PC-9 (cell line): ENCODE results near the gene TMEM233. TPM values are rescaled to one million over a fixed set of nuclear protein-coding genes. Genes with fewer than 3 reads are reported as not detected.

ENCODE experiments used
- BruUV-seq: library from RNA; stranded (reverse); fragments of 400-500 nt; replicated peaks from 2 replicates; lab custom pipeline; 2021; lab: Mats Ljungman, UMichigan
- CTCF ChIA-PET: fragments of 300-600 bp; sonication (Branson Sonifier 250); formaldehyde crosslinking; loops from one replicate; lab custom pipeline; 2022; ENCODE audit warnings: antibody characterized with exemption; lab: Charles Lee
- POLR2A ChIA-PET: fragments of 300-600 bp; sonication (Branson Sonifier 250); formaldehyde crosslinking; loops from one replicate; lab custom pipeline; 2022; ENCODE audit warnings: antibody characterized with exemption; ENCODE audit not compliant: unreplicated experiment; lab: Charles Lee
- DNase-seq, 2 experiments: peaks; one replicate each; pipeline versions ENCODE4 v3.0.0 to v3.0.0-alpha.2; 2015 to 2022; ENCODE audit warnings: mixed read lengths in 1 of 2
- H2AFZ ChIP-seq: fragments of 200-600 bp; sonication (generic); 2 replicates; pipeline ENCODE4 v1.8.1; 2017; ENCODE audit warnings: antibody characterized with exemption
- H3F3A ChIP-seq: fragments of 200-600 bp; sonication (generic); 2 replicates; pipeline ENCODE4 v1.8.1; 2017; ENCODE audit warnings: antibody characterized with exemption, mild to moderate bottlenecking, low read depth; ENCODE audit not compliant: insufficient read depth
- H3K27ac ChIP-seq: fragments of 200-600 bp; sonication (generic); 2 replicates; pipeline ENCODE4 v1.6.1; 2016; ENCODE audit warnings: mixed run types
- H3K27me3 ChIP-seq: fragments of 200-600 bp; sonication (generic); 2 replicates; pipeline ENCODE4 v1.6.1; 2016; ENCODE audit warnings: low read depth, mixed run types; ENCODE audit not compliant: insufficient read depth
- H3K36me3 ChIP-seq: fragments of 200-600 bp; sonication (generic); 2 replicates; pipeline ENCODE4 v1.6.1; 2016; ENCODE audit warnings: low read depth, mixed run types
- H3K4me1 ChIP-seq: fragments of 200-600 bp; sonication (generic); replicated peaks from 2 replicates; pipeline ENCODE4 v1.6.1; 2016; ENCODE audit warnings: mixed run types; ENCODE audit not compliant: insufficient read depth
- H3K4me2 ChIP-seq: fragments of 200-600 bp; sonication (generic); 2 replicates; pipeline ENCODE4 v1.6.1; 2017; ENCODE audit warnings: mixed run types
- H3K4me3 ChIP-seq: fragments of 200-600 bp; sonication (generic); 2 replicates; pipeline ENCODE4 v1.6.1; 2016; ENCODE audit warnings: mixed run types
- H3K79me2 ChIP-seq: fragments of 200-600 bp; sonication (generic); 2 replicates; pipeline ENCODE4 v1.6.1; 2017; ENCODE audit warnings: low read depth, mixed run types
- H3K9me2 ChIP-seq: fragments of 200-600 bp; sonication (generic); 2 replicates; pipeline ENCODE4 v1.8.1; 2017; ENCODE audit warnings: mild to moderate bottlenecking; ENCODE audit not compliant: insufficient read depth
- H3K9me3 ChIP-seq: fragments of 200-600 bp; sonication (generic); 2 replicates; pipeline ENCODE4 v1.8.1; 2016; ENCODE audit warnings: low read depth; ENCODE audit not compliant: insufficient read depth
- H4K20me1 ChIP-seq: fragments of 200-600 bp; sonication (generic); 2 replicates; pipeline ENCODE4 v1.8.1; 2017; ENCODE audit not compliant: insufficient read depth
- EZH2 ChIP-seq: fragments of 200-600 bp; sonication (generic); IDR thresholded peaks from 2 replicates; pipeline ENCODE4 v1.8.0; 2017; ENCODE audit warnings: antibody characterized with exemption, low read depth
- intact Hi-C: fragments of 100-400 bp; cut with micrococcal nuclease; formaldehyde crosslinking; loops from one replicate; pipeline ENCODE4 v1.10.0; 2022; ENCODE audit not compliant: unreplicated experiment
- total RNA-seq: library from RNA; stranded (reverse); gene quantifications from 2 replicates; pipeline ENCODE4 v1.2.3, GENCODE V29; 2021
- TF ChIP-seq, protein P1 (sequence below): fragments of 200-600 bp; sonication (generic); conservative IDR thresholded peaks from 2 replicates; pipeline ENCODE4 v1.6.1; 2017; ENCODE audit warnings: mixed run types, antibody characterized with exemption, mild to moderate bottlenecking, moderate library complexity

Gene TMEM233
- total RNA-seq, 1 experiment from 2014 or later, result not detected

DNA sequence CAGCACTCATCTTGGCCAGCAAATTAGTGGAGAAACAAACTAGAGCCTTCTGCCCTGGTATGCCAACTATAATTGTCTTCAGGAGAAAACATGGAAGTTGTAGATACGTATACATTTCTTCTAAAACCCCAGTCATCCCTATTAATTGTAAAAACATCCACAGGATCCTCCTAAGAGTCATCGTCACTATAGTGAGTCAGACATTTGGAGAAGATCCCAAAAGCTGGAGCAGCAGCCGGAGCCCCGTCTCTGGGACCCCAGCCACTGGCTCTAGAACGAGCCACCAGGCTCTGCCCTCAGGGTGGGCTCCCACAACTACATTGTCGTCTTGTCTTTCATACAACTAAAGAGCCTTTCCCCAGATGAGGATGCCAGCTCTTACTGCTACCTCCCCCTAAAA is 89.8 kb downstream of the TMEM233 start:
- no peaks in the 10 kb centered on the region for H3K4me1 ChIP-seq
- H2AFZ ChIP-seq, result no peak overlapping the region
- CTCF ChIA-PET, result no interaction called here
- intact Hi-C loops, result no loop called here
- H4K20me1 ChIP-seq, result no peaks in the 10 kb centered on the region
- no peaks in the 10 kb centered on the region for H3K9me3 ChIP-seq
- H3K4me3 ChIP-seq, result no peak overlapping the region
- no TSS peak for BruUV-seq
- no peak overlapping the region for H3K27ac ChIP-seq
- DNase-seq, result no peak
- H3K27me3 ChIP-seq, result no peaks in the 10 kb centered on the region
- H3K4me2 ChIP-seq, result no peak overlapping the region
- H3F3A ChIP-seq, result no peaks in the 10 kb centered on the region; the same call in 1 of the 2 replicates
- no peak for TF ChIP-seq EZH2
- TF ChIP-seq, protein P1, sequence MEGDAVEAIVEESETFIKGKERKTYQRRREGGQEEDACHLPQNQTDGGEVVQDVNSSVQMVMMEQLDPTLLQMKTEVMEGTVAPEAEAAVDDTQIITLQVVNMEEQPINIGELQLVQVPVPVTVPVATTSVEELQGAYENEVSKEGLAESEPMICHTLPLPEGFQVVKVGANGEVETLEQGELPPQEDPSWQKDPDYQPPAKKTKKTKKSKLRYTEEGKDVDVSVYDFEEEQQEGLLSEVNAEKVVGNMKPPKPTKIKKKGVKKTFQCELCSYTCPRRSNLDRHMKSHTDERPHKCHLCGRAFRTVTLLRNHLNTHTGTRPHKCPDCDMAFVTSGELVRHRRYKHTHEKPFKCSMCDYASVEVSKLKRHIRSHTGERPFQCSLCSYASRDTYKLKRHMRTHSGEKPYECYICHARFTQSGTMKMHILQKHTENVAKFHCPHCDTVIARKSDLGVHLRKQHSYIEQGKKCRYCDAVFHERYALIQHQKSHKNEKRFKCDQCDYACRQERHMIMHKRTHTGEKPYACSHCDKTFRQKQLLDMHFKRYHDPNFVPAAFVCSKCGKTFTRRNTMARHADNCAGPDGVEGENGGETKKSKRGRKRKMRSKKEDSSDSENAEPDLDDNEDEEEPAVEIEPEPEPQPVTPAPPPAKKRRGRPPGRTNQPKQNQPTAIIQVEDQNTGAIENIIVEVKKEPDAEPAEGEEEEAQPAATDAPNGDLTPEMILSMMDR, result no peak
- POLR2A ChIA-PET, result no interaction called here
- H3K9me2 ChIP-seq, result no peaks in the 10 kb centered on the region
- no peaks in the 10 kb centered on the region for H3K79me2 ChIP-seq
- H3K36me3 ChIP-seq, result peaks cover 7% of the 10 kb centered on the region; the same call in 1 of the 2 replicates

DNA sequence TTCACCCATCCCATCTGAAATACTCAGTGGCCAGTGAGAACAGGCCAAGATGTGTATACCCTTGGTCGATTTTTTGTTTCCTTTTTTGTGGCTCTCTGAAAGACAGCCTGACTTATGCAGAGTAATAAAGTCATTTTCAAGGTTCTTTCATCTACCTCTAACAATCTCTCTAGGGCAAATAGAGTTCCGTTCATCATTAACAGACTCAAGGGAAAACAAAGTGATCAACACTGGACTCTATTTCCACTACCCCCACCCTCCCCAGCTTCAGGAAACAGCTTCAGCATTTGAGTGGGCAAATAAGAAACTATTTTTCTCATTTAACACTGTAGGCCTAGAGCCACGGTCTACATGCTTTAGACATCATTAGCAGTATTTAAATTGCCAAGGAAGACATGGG is 90.2 kb downstream of the TMEM233 start:
- intact Hi-C loops, result no loop called here
- Histone ChIP-seq H3K4me1 (no peaks in the 10 kb centered on the region), H3K9me3 (no peaks in the 10 kb centered on the region), H3K27ac (no peak overlapping the region), H3K4me3 (no peak overlapping the region), H3K36me3 (0 out of 2 replicates have a peak, but pooled peaks cover 3% of the 10 kb centered on the region), H3K4me2 (no peak overlapping the region), H3K79me2 (no peaks in the 10 kb centered on the region), H3F3A (no peaks in the 10 kb centered on the region; the same call in 1 of the 2 replicates), H3K27me3 (no peaks in the 10 kb centered on the region), H3K9me2 (no peaks in the 10 kb centered on the region), H2AFZ (no peak overlapping the region), H4K20me1 (no peaks in the 10 kb centered on the region)
- TF ChIP-seq EZH2, result no peak
- TF ChIP-seq, protein P1, result no peak
- ChIA-PET POLR2A (no interaction called here), CTCF (no interaction called here)
- no TSS peak for BruUV-seq
- no peak for DNase-seq

DNA sequence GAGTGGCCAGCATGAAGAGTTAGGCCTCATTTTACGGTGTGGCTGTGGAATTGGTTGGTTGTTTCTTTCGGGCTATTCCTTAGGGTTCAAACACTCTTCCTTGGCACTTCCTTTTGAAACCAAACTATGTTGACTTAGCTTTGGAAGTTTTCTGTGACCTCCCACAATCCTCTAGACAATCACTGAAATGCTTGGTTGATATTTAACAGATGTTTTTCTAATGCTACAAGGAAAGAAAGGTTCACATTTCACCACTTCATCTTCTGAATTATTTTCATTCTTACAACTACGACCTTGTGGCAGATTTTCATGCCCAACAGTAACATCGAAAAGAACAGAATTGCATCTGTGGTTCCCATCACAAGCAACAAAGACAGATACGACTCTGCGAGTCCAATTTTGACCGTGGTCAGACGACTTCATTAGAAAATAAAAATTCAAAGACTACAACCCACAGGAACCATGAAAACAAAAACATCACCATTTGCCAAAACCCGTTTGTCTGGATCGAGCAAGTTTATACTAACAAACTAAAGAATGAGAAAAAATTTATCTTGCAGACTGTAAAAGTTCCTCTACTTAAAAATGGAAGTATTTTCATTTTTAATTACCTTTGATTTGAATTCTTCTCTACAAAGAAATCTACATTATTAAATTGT is 91.3 kb downstream of the TMEM233 start:
- Histone ChIP-seq H3K4me2 (no peak overlapping the region), H3K36me3 (no peaks in the 10 kb centered on the region), H3K27ac (no peak overlapping the region), H3K9me3 (no peaks in the 10 kb centered on the region), H3K79me2 (no peaks in the 10 kb centered on the region), H2AFZ (no peak overlapping the region), H3K27me3 (no peaks in the 10 kb centered on the region), H3K4me1 (no peaks in the 10 kb centered on the region), H3F3A (no peaks in the 10 kb centered on the region; the same call in 1 of the 2 replicates), H4K20me1 (no peaks in the 10 kb centered on the region), H3K9me2 (no peaks in the 10 kb centered on the region), H3K4me3 (no peak overlapping the region)
- no TSS peak for BruUV-seq
- TF ChIP-seq EZH2, result no peak
- TF ChIP-seq, protein P1, result no peak
- intact Hi-C loops, result no loop called here
- ChIA-PET POLR2A (no interaction called here), CTCF (no interaction called here)
- no peak for DNase-seq
